Fibroblast of the aortic adventitia (primary cell): ENCODE measurements around the gene VPS8. TPM values are rescaled to one million over a fixed set of nuclear protein-coding genes. Genes with fewer than 3 reads are reported as not detected.

Source experiments
- DNase-seq: peaks from one replicate; pipeline ENCODE4 v3.0.0-alpha.2; 2010; ENCODE audit warnings: low read depth
- H3K4me3 ChIP-seq: 2 replicates; pipeline ENCODE4 v1.5.1; 2011; ENCODE audit warnings: low read depth, mild to moderate bottlenecking, control low read depth, low read length, moderate library complexity
- total RNA-seq: library from RNA; depleted of rRNA; stranded (reverse); fragments of >200 nt; gene quantifications from 2 replicates; pipeline ENCODE4 v1.2.3, GENCODE V29; 2012; ENCODE audit warnings: low replicate concordance
- TF ChIP-seq, protein P1 (sequence below): IDR thresholded peaks from 2 replicates; pipeline ENCODE4 v1.5.1; 2011; ENCODE audit warnings: mild to moderate bottlenecking, low read length, control low read depth, inconsistent platforms; ENCODE audit not compliant: insufficient read depth

The VPS8 gene
- total RNA-seq, 1 donor: 56.6 TPM

DNA sequence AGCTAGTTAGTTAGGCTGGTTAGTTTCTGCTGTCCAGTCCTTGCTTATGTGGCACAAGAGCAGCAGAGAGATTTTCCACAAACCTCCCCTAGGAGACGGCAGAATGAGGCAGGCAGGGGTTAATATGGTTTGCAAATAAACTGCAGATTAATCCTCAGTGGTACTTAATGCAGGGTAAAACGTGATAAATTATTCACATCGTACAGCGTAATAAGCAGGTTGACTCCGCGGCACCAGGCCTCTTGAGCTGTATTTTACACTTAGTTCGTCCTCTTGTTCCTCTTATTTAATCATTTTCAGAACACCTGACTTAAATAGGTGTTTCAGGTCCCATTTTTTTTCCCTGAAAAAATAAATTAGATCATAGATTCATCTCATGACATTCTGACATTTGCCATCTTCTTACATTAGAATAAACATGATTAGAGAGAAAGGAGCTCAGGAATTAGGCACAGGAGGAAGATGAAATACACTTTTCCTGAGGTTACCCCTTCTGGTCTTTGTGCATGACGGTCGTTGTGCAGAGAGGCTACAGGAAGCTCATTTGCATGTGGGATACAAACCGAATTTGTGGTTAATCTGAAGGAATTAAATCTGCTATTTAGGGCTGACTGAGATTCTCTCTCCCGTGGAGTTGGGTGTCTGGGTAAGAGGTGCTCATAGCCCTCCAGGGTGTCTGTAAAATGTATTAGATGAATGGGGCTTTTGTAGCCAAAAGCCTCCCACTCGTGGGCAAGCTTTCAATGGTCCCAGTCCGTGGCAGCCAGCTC, 27.1 kb upstream of the VPS8 start:
- H3K4me3 ChIP-seq: no peak overlapping the region
- TF ChIP-seq, protein P1, sequence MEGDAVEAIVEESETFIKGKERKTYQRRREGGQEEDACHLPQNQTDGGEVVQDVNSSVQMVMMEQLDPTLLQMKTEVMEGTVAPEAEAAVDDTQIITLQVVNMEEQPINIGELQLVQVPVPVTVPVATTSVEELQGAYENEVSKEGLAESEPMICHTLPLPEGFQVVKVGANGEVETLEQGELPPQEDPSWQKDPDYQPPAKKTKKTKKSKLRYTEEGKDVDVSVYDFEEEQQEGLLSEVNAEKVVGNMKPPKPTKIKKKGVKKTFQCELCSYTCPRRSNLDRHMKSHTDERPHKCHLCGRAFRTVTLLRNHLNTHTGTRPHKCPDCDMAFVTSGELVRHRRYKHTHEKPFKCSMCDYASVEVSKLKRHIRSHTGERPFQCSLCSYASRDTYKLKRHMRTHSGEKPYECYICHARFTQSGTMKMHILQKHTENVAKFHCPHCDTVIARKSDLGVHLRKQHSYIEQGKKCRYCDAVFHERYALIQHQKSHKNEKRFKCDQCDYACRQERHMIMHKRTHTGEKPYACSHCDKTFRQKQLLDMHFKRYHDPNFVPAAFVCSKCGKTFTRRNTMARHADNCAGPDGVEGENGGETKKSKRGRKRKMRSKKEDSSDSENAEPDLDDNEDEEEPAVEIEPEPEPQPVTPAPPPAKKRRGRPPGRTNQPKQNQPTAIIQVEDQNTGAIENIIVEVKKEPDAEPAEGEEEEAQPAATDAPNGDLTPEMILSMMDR: no peak
- DNase-seq: no peak

DNA sequence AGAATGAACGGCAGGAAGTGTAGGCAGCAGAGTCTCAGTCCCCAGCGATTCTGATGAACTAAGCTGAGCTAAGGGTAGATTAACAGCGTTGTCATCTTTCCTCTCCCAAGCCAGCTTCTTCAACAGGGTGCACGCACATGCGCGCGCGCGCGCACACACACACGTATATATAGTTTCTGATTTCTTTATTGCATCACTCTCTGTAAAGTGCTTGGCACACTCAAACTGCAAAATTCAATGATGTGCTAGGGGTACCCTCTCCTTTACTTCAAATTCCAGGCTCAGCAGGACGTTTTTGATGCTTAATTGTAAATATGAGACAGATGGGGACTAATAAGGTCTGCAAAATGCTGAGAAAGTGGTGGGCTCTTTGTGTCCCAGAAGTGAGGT, 26.1 kb upstream of the VPS8 start:
- H3K4me3 ChIP-seq: no peak overlapping the region
- TF ChIP-seq, protein P1: no peak
- DNase-seq: peak; percentile 16

GRCh38 chr3:184786280-184786941, 25.6 kb upstream of the VPS8 start:
- H3K4me3 ChIP-seq: no peak overlapping the region
- TF ChIP-seq, protein P1: no peak

DNA sequence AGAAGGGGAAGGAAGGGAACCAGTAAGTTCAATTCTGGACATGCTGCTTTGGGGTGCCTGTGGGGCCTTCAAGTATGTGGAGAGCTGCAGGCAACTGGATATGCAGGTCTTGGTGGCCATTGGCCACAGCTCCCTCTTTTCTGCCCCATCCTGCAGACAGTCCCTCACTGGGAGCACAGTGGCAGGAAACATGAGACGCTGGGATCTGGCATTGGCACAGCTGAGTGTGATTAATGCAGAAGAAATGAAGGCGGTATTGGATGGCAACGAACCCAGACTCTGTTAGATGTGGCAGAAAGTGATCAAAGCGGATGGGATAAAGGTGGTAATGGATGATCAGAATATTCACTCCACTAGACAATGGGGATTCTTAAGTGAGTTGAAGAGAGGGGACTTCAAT, 23.2 kb upstream of the VPS8 start:
- TF ChIP-seq, protein P1: no peak

More at GRCh38 chr3:184786280-184786941, 25.6 kb upstream of the VPS8 start:
- peak; percentile 90 for DNase-seq

GRCh38 chr3:184789314-184789998, 22.5 kb upstream of the VPS8 start:
- H3K4me3 ChIP-seq: no peak overlapping the region
- no peak for DNase-seq
- TF ChIP-seq, protein P1: no peak

More for the DNA sequence above, 23.2 kb upstream of the VPS8 start:
- no peak for DNase-seq
- no peak overlapping the region for H3K4me3 ChIP-seq

- TF ChIP-seq, protein P1: no peak
Measured at GRCh38 chr3:184791171-184791570, 20.8 kb upstream of the VPS8 start.

More at GRCh38 chr3:184791171-184791570, 20.8 kb upstream of the VPS8 start:
- no peak overlapping the region for H3K4me3 ChIP-seq
- DNase-seq: no peak
